Neural progenitor cell (in vitro differentiated cells): Measurements from ENCODE around the gene CASP6. TPM values are rescaled to one million over a fixed set of nuclear protein-coding genes. Genes with fewer than 3 reads are reported as not detected.

ENCODE experiments used
- DNase-seq: peaks from one replicate; pipeline ENCODE4 v3.0.0-alpha.2; 2016; ENCODE audit warnings: low spot score
- H2AFZ ChIP-seq: fragments of 200-600 bp; sonication (generic); replicated peaks from 2 replicates; pipeline ENCODE4 v1.6.1; 2016; ENCODE audit warnings: antibody characterized with exemption
- H3F3A ChIP-seq: fragments of 200-600 bp; sonication (generic); 2 replicates; pipeline ENCODE4 v1.6.1; 2016; ENCODE audit warnings: antibody characterized with exemption, low read depth
- H3K27ac ChIP-seq: fragments of 200-600 bp; sonication (generic); 2 replicates; pipeline ENCODE4 v1.5.1; 2016; ENCODE audit warnings: mild to moderate bottlenecking
- H3K27me3 ChIP-seq: fragments of 200-600 bp; sonication (generic); 2 replicates; pipeline ENCODE4 v1.6.1; 2016; ENCODE audit warnings: mild to moderate bottlenecking, moderate library complexity
- H3K36me3 ChIP-seq: fragments of 200-600 bp; sonication (generic); 2 replicates; pipeline ENCODE4 v1.5.1; 2016
- H3K4me1 ChIP-seq: fragments of 200-600 bp; sonication (generic); 2 replicates; pipeline ENCODE4 v1.6.1; 2016; ENCODE audit warnings: mixed run types
- H3K4me2 ChIP-seq: fragments of 200-600 bp; sonication (generic); 2 replicates; pipeline ENCODE4 v1.6.1; 2016
- H3K4me3 ChIP-seq: fragments of 200-600 bp; sonication (generic); 2 replicates; pipeline ENCODE4 v1.5.1; 2016
- H3K79me2 ChIP-seq: fragments of 200-600 bp; sonication (generic); 2 replicates; pipeline ENCODE4 v1.6.1; 2016; ENCODE audit warnings: low read depth
- H3K9ac ChIP-seq: fragments of 200-600 bp; sonication (generic); 2 replicates; pipeline ENCODE4 v1.6.1; 2016
- H3K9me3 ChIP-seq: fragments of 200-600 bp; sonication (generic); 2 replicates; pipeline ENCODE4 v1.5.1; 2016; ENCODE audit warnings: low read depth
- H4K20me1 ChIP-seq: fragments of 200-600 bp; sonication (generic); 2 replicates; pipeline ENCODE4 v1.6.1; 2016; ENCODE audit warnings: low read depth
- H3K27ac Mint-ChIP-seq: 3 replicates; pipeline ENCODE4 v1.8.0; 2021; ENCODE audit warnings: mixed read lengths
- H3K27me3 Mint-ChIP-seq: 2 replicates; pipeline ENCODE4 v1.8.0; 2022; ENCODE audit warnings: low read depth, mild to moderate bottlenecking, inconsistent platforms, moderate library complexity, mixed read lengths; ENCODE audit not compliant: insufficient read depth
- H3K36me3 Mint-ChIP-seq: 3 replicates; pipeline ENCODE4 v1.8.0; 2021; ENCODE audit warnings: mixed read lengths
- H3K4me1 Mint-ChIP-seq: 3 replicates; pipeline ENCODE4 v1.8.0; 2021; ENCODE audit warnings: mixed read lengths
- H3K4me3 Mint-ChIP-seq: 3 replicates; pipeline ENCODE4 v1.8.0; 2021; ENCODE audit warnings: mild to moderate bottlenecking, moderate library complexity, mixed read lengths
- H3K9me3 Mint-ChIP-seq: 3 replicates; pipeline ENCODE4 v1.8.0; 2020; ENCODE audit warnings: mixed read lengths
- CTCF ChIP-seq: fragments of 200-600 bp; sonication (generic); IDR thresholded peaks from 2 replicates; pipeline ENCODE4 v1.5.1; 2017; ENCODE audit warnings: antibody characterized with exemption, mild to moderate bottlenecking
- EZH2 ChIP-seq: fragments of 200-600 bp; sonication (generic); IDR thresholded peaks from 2 replicates; pipeline ENCODE4 v1.6.1; 2017; ENCODE audit warnings: antibody characterized with exemption, mild to moderate bottlenecking, moderate library complexity
- EZH2phosphoT487 ChIP-seq: fragments of 200-600 bp; sonication (generic); IDR thresholded peaks from 2 replicates; pipeline ENCODE4 v1.6.1; 2017; ENCODE audit warnings: antibody characterized with exemption
- total RNA-seq: library from RNA; depleted of rRNA; stranded (reverse); fragments of >200 nt; gene quantifications from 2 replicates; pipeline ENCODE4 v1.2.3, GENCODE V29; 2015; ENCODE audit warnings: low replicate concordance

The CASP6 gene
- total RNA-seq, 1 donor from 2014 or later, result 37.2 TPM

- H4K20me1 ChIP-seq, result no peaks in the 10 kb centered on the region
- DNase-seq, result peak; percentile 10
Measured at GRCh38 chr4:109701566-109702410, 1.5 kb downstream of the CASP6 start.

GRCh38 chr4:109699553-109700225 lies 3.6 kb downstream of the CASP6 start:
- Histone ChIP-seq H3K79me2 (peaks cover 48% of the 10 kb centered on the region), H2AFZ (no peak overlapping the region), H3K9ac (no peak overlapping the region), H3K4me2 (no peak overlapping the region), H3K36me3 (no peaks in the 10 kb centered on the region), H3K9me3 (no peaks in the 10 kb centered on the region), H3K27me3 (no peaks in the 10 kb centered on the region), H3K27ac (no peak overlapping the region), H3K4me1 (peaks cover 17% of the 10 kb centered on the region), H3K4me3 (no peak overlapping the region), H3F3A (peaks cover 15% of the 10 kb centered on the region), H4K20me1 (no peaks in the 10 kb centered on the region)
- Mint-ChIP-seq H3K27ac (no peak overlapping the region), H3K4me3 (no peak overlapping the region), H3K9me3 (no peaks in the 10 kb centered on the region), H3K4me1 (peaks cover 25% of the 10 kb centered on the region), H3K27me3 (peaks cover 10% of the 10 kb centered on the region), H3K36me3 (peaks cover 25% of the 10 kb centered on the region)
- TF ChIP-seq EZH2, result no peak
- no peak for TF ChIP-seq CTCF
- no peak for TF ChIP-seq EZH2phosphoT487
- no peak for DNase-seq

More at GRCh38 chr4:109701566-109702410, 1.5 kb downstream of the CASP6 start:
- TF ChIP-seq EZH2phosphoT487 (no peak), CTCF (no peak), EZH2 (no peak)
- Histone ChIP-seq H3K4me3 (peak overlapping the region; percentile 79), H2AFZ (peak overlapping the region; percentile 48), H3K27me3 (no peaks in the 10 kb centered on the region), H3K9ac (peak overlapping the region; percentile 62), H3K27ac (peak overlapping the region; percentile 80), H3F3A (peaks cover 15% of the 10 kb centered on the region), H3K4me2 (peak overlapping the region; percentile 81), H3K4me1 (peaks cover 17% of the 10 kb centered on the region), H3K79me2 (peaks cover 48% of the 10 kb centered on the region), H3K36me3 (no peaks in the 10 kb centered on the region), H3K9me3 (no peaks in the 10 kb centered on the region)
- Mint-ChIP-seq H3K4me3 (peak overlapping the region; percentile 94), H3K27ac (peak overlapping the region; percentile 82), H3K9me3 (no peaks in the 10 kb centered on the region), H3K27me3 (peaks cover 10% of the 10 kb centered on the region), H3K4me1 (peaks cover 25% of the 10 kb centered on the region), H3K36me3 (peaks cover 22% of the 10 kb centered on the region)

GRCh38 chr4:109698656-109699055 lies 4.6 kb downstream of the CASP6 start:
- no peaks in the 10 kb centered on the region for H3K36me3 ChIP-seq
- H3K4me2 ChIP-seq, result no peak overlapping the region
- Mint-ChIP-seq H3K9me3 (no peaks in the 10 kb centered on the region), H3K4me3 (no peak overlapping the region), H3K36me3 (peaks cover 34% of the 10 kb centered on the region), H3K4me1 (peaks cover 21% of the 10 kb centered on the region), H3K27ac (no peak overlapping the region), H3K27me3 (peaks cover 9% of the 10 kb centered on the region)
- peaks cover 48% of the 10 kb centered on the region for H3K79me2 ChIP-seq
- no peaks in the 10 kb centered on the region for H3K27me3 ChIP-seq
- DNase-seq, result no peak
- no peak overlapping the region for H3K4me3 ChIP-seq
- no peak overlapping the region for H3K9ac ChIP-seq
- H3K4me1 ChIP-seq, result peaks cover 17% of the 10 kb centered on the region
- peaks cover 6% of the 10 kb centered on the region for H3F3A ChIP-seq
- H3K27ac ChIP-seq, result no peak overlapping the region
- TF ChIP-seq EZH2 (no peak), EZH2phosphoT487 (no peak), CTCF (no peak)
- H4K20me1 ChIP-seq, result no peaks in the 10 kb centered on the region
- H3K9me3 ChIP-seq, result no peaks in the 10 kb centered on the region
- no peak overlapping the region for H2AFZ ChIP-seq
